ENCODE data around the gene GPR15LG. TPM values are rescaled to one million over a fixed set of nuclear protein-coding genes. Genes with fewer than 3 reads are reported as not detected.
"Not testable (repeated sequence)": the region's sequence is repeated elsewhere in the genome, so short reads cannot be mapped to it uniquely, and the experiment has no call there.

Gene GPR15LG
- total RNA-seq, 1 donor from 2014 or later, result not detected

DNA sequence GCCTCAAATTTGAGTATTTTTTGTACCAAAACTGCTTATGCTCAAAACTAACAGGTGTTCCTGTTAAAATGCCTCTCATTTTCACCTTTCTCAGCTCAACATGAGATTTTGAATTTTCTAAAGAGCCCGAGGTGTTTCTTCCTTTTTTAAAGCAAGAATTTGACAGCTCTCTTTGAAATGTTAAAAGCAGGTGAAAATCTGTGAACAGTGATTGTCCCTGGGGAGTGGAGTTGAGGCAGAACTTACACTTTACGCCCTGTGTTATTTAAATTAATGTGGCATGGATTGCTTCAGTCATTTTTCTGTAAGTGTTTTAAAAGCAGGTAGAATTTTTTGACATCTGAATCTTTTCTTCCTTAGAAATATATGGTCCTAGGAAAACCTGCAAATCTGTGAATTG is 9.2 kb upstream of the GPR15LG start:
- intact Hi-C loops (cut with micrococcal nuclease), result no loop called here

- intact Hi-C loops (cut with micrococcal nuclease), result no loop called here
These were observed 6.8 kb upstream of the GPR15LG start for GRCh38 chr10:84166620-84167288.

DNA sequence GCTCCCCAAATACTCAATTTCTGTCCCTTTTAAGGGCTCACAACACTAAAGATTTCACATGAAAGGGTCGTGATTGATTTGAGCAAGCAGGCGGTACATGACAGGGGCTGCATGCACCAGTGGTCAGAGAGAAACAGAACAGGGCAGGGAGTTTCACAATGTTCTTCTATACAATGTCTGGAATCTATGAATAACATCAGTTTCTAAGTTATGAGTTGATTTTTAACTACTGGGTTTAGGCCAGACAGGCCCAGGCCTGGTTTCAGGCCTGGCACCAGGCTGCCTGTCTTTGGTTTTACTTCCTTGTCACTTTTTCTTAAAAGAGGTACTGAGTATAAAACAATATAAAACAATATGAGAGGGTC is 6.3 kb upstream of the GPR15LG start:
- intact Hi-C loops (cut with micrococcal nuclease), result not testable (repeated sequence)

- intact Hi-C loops (cut with micrococcal nuclease), result not testable (repeated sequence)
These were observed 5.2 kb upstream of the GPR15LG start for GRCh38 chr10:84168382-84168781.

DNA sequence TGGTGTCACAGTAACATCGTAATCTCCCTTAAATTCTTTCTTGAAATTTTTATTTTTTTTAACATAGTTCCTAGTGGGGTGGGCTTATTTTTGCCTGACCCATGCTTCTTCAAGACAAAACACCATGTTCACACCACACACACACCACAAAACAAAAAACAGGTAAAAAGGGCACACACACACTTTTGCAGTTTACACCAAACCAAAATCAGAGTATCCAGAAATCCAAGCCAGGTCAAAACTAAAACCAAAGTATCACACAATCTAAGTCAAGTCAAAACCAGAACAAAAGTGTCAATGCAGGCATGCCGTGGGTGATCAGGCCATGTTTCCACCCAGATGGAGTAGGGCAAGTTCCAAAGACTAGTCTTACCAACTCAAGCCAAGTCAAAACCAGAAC is 2.4 kb upstream of the GPR15LG start:
- intact Hi-C loops (cut with micrococcal nuclease), result not testable (repeated sequence)

DNA sequence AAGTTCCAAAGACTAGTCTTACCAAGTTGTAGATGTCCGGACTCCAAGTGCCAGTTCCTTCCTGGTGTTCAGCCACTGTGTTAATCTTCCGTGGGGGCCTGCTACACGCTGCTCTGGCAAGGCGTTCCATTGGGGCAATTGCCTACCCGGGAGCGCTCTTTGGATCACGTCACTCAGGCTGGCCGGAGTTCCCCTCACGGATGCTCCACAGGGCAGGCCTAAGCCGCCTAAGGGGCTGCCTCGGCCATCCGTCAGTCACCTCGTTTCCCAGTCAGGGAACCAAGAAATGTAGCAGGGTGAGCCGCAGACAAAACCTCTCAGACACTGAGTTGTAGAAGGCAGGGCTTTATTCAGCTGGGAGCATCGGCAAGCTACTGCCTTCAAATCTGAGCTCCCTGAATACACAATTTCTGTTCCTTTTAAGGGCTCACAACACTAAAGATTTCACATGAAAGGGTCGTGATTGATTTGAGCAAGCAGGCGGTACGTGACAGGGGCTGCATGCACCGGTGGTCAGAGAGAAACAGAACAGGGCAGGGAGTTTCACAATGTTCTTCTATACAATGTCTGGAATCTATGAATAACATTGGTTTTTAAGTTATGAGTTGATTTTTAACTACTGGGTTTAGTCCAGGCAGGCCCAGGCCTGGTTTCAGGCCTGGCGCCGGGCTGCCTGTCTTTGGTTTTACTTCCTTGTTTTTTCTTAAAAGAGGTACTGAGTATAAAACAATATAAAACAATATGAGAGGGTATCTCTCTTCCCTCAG is 1.7 kb upstream of the GPR15LG start:
- intact Hi-C loops (cut with micrococcal nuclease), result not testable (repeated sequence)

DNA sequence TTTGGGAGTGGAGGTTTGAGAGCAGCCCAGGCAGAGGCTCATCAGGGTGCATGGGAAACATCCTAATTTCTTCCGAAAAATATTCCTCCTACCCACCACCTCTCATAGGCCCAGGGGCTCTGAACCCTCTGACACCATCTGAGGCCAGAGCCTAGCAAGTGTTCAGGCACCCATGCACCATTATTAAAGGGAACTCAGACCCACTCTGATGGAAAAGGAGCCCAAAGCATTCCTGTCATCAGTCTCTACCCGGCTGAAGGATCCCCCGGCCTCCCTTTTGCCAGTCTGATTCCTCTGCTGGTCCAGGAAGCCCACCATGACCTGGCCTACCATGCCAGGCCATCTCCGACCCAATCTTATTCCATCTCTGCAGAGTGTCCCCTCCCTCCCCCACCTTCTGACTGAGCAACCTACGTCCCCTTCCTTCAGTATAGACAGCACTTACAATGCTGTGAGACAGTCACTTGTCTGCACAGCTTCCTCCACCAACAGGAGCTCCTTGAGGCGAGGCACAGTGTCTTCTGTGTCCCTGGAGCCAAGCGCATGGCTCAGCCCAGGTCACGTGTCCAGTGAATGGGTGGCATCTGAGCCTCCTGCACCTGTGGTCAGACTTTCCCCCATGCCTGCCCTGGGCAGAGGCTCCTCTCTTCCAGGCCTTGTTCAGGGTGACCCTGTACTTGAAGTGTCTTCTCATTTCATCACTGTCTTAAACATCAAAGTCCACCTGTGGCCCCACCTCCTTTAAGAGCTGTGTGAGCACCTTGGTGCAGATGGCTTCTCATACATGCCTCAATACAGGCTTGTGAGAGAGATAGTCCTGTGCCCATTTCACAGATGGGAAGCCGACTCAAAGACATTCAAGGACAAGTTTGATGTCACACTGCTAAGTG is 889 bp upstream of the GPR15LG start:
- intact Hi-C loops (cut with micrococcal nuclease), result no loop called here

GRCh38 chr10:84175436-84175835 is 1.8 kb downstream of the GPR15LG start:
- intact Hi-C loops (cut with micrococcal nuclease), result no loop called here

GRCh38 chr10:84176351-84176750 is 2.8 kb downstream of the GPR15LG start:
- intact Hi-C loops (cut with micrococcal nuclease), result no loop called here

GRCh38 chr10:84176836-84177474 is 3.4 kb downstream of the GPR15LG start:
- intact Hi-C loops (cut with micrococcal nuclease), result no loop called here

- intact Hi-C loops (cut with micrococcal nuclease), result no loop called here
These were observed 4.0 kb downstream of the GPR15LG start for GRCh38 chr10:84177541-84178141.

GRCh38 chr10:84178160-84178609 is 4.6 kb downstream of the GPR15LG start:
- intact Hi-C loops (cut with micrococcal nuclease), result no loop called here

DNA sequence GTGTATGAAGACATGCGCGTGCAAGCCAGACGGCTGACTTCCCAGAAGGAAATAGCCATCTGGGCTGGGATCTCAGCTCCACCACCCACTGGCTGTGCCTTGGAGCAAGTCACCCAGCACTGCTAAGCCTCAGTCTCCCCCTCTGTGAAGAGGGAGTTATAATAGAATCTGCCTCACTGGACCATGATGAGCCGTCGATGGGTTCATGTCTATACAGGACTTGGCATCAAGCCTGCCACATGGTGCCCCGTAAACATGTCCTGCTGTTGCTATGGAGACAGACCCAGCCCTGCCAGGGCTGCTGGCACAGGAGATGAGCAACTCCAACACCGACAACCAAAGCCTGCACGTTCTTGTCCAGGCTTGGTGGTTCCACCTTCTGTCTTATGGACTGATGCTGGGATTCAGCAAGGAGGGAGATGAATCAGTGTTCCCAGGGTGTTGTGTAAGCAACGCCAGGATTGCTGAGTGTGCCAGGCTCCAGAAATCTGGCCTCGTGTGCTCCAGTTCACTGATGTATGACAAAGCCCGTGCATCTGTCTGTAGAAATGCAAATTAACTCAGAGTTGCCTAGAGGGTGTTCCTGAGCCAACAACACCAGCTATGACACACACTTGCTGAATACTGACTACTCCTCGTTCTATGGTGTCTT is 5.6 kb downstream of the GPR15LG start:
- intact Hi-C loops (cut with micrococcal nuclease), result no loop called here

DNA sequence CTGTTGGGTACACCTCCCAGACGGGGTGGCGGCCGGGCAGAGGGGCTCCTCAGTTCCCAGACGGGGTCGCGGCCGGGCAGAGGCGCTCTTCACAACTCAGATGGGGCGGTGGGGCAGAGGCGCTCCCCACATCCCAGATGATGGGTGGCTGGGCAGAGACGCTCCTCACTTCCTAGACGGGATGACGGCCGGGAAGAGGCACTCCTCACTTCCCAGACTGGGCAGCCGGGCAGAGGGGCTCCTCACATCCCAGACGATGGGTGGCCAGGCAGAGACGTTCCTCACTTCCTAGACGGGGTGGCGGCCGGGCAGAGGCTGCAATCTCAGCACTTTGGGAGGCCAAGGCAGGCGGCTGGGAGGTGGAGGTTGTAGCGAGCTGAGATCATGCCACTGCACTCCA is 6.8 kb downstream of the GPR15LG start:
- intact Hi-C loops (cut with micrococcal nuclease), result not testable (repeated sequence)

GRCh38 chr10:84181631-84182030 is 8.0 kb downstream of the GPR15LG start:
- intact Hi-C loops (cut with micrococcal nuclease), result no loop called here

DNA sequence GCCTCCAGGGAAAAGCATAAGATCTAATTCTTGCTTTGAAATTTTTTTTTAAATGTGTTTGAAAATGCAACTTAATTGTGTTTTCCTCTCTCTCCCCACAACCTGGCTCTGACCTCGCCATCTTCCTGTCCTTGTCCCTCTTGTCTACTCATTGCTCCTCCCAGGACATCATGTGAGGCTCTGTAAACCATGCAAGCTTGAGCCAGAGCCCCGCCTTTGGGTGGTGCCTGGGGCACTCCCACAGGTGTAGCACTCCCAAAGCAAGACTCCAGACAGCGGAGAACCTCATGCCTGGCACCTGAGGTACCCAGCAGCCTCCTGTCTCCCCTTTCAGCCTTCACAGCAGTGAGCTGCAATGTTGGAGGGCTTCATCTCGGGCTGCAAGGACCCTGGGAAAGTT is 10.9 kb downstream of the GPR15LG start:
- intact Hi-C loops (cut with micrococcal nuclease), result no loop called here

DNA sequence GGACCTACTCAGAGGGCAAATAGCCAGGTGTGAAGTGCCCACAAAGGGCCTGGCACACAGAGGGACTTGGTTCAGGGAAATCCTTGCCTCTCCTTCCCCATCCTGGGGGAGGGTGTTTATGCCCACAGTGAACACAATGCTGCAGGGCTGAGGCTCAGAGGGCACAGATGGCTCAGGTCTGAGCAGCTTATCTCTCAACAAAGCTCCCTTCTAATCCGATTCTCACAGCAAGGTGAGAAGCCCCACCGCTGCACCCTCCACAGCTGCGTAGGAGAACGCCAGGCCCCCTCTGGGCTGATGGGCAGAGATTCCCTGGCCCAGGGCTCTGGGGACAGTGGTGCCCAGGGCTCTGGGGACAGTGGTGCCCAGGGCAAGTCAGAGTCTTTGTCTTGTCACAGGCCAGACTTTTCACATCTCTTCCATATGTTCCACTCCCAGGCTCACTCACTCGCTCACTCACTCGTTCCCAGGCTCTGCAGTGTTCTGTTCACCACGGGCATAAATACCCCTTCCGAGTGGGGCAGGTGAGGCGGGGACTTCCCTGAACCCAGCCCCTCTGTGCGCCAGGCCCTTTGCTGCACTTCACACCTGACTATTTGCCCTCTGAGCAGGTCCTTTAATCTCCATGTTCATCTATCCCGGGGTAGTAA is 12.1 kb downstream of the GPR15LG start:
- intact Hi-C loops (cut with micrococcal nuclease), result no loop called here

- intact Hi-C loops (cut with micrococcal nuclease), result no loop called here
These were observed 15.2 kb downstream of the GPR15LG start for GRCh38 chr10:84188815-84189214.

- intact Hi-C loops (cut with micrococcal nuclease), result no loop called here
These were observed 17.0 kb downstream of the GPR15LG start for GRCh38 chr10:84190621-84191020.

GRCh38 chr10:84191106-84191505 is 17.5 kb downstream of the GPR15LG start:
- intact Hi-C loops (cut with micrococcal nuclease), result no loop called here

Data from T-helper 2 cell treated with Interferon-gamma antibody and Interleukin-4, amounts not matched to agents 100 ng/mL and 5 ng/mL, for 36 hours (primary cell).